Stomach smooth muscle (tissue), 2 donors: ENCODE results near the gene CIDEA.
A peak's percentile ranks its signal among the peaks of the same experiment; 100 is the strongest.
"Not testable (repeated sequence)": the region's sequence is repeated elsewhere in the genome, so short reads cannot be mapped to it uniquely, and the experiment has no call there.

ENCODE experiments used
- H3K27ac ChIP-seq: one replicate; pipeline ENCODE4 v1.7.0; 2013; ENCODE audit warnings: mild to moderate bottlenecking, low read length, inconsistent platforms
- H3K27me3 ChIP-seq, 2 donors: one replicate each; pipeline ENCODE4 v1.7.0; 2013; ENCODE audit warnings: low read length in 2 of 2; ENCODE audit not compliant: insufficient read depth in 2 of 2, control insufficient read depth in 1 of 2
- H3K36me3 ChIP-seq, 2 donors: one replicate each; pipeline ENCODE4 v1.7.0; 2013; ENCODE audit warnings: low read length in 2 of 2; ENCODE audit not compliant: control insufficient read depth in 2 of 2, insufficient read depth in 2 of 2
- H3K4me1 ChIP-seq: one replicate; pipeline ENCODE4 v1.7.0; 2013; ENCODE audit warnings: low read length; ENCODE audit not compliant: control insufficient read depth, insufficient read depth
- H3K4me3 ChIP-seq, 2 donors: one replicate each; pipeline ENCODE4 v1.7.0; 2013; ENCODE audit warnings: low read length in 2 of 2
- H3K9ac ChIP-seq, 2 donors: one replicate each; pipeline ENCODE4 v1.7.0; 2013; ENCODE audit warnings: low read length in 2 of 2, mild to moderate bottlenecking in 1 of 2
- H3K9me3 ChIP-seq, 2 donors: one replicate each; pipeline ENCODE4 v1.7.0; 2013; ENCODE audit warnings: low read length in 2 of 2; ENCODE audit not compliant: control insufficient read depth in 2 of 2
- donor health status: healthy.
- donor health status: Pancreatic carcinoma.

Gene CIDEA

DNA sequence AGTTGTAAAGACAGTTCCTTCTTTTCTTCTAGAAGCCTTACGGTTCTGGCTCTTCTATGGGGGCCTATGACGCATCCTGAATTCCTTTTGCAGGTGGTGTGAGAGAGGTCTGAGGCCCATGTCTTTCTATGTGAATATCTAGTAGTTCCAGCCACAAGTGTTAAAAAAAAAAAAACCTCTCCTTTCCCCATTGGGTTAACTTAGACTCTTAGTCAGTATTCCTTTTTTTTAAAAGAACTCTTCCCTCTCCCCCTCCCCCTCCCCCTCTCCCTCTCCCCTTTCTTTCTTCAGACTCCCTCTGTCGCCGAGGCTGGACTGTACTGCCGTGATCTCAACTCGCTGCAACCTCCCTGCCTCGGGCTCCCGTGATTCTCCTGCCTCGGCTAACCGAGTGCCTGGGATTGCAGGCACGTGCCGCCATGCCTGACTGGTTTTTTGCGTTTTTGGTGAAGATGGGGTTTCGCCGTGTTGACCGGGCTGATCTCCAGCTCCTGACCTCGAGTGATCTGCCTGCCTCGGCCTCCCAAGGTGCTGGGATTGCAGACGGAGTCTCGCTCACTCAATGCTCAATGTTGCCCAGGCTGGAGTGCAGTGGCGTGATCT lies 11.4 kb upstream of the CIDEA start:
- no peak overlapping the region for H3K9ac ChIP-seq
- H3K27me3 ChIP-seq: peaks cover 3 to 13% of the 10 kb centered on the region in 2 donors
- H3K4me1 ChIP-seq: no peaks in the 10 kb centered on the region
- no peak overlapping the region for H3K27ac ChIP-seq
- no peaks in the 10 kb centered on the region for H3K36me3 ChIP-seq
- H3K4me3 ChIP-seq: no peak overlapping the region
- H3K9me3 ChIP-seq: no peaks in the 10 kb centered on the region

DNA sequence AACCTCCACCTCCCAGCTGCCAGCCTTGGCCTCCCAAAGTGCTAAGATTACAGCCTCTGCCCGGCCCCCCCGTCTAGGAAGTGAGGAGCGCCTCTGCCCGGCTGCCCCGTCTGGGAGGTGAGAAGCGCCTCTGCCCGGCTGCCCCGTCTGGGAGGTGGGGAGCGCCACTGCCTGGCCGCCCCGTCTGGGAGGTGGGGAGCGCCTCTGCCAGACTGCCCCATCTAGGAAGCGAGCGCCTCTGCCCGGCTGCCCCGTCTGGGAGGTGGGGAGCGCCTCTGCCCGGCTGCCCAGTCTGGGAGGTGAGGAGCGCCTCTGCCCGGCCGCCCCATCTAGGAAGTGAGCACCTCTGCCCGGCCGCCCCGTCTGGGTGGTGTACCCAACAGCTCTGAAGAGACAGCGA lies 10.9 kb upstream of the CIDEA start:
- H3K27me3 ChIP-seq: peaks cover 3 to 14% of the 10 kb centered on the region in 2 donors
- not testable (repeated sequence) for H3K36me3 ChIP-seq, H3K9me3 ChIP-seq, H3K27ac ChIP-seq, H3K4me3 ChIP-seq, H3K4me1 ChIP-seq, H3K9ac ChIP-seq

DNA sequence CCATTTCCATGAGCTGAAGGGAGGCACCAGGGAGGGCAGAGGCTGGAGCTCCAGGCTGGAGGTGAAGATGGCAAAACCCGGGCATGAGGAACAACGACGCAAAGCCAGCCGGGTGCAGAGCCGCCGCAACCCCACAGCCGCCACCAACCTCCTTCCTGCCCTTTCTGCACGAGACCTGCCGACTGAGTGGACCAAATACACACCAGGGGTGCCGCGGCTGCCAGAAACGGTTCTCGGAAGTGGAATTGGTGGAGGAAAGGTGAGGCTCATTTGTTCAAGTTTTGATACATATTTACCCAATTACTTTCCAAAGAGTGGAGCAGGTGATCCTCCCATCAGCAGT lies 8.4 kb upstream of the CIDEA start:
- Histone ChIP-seq H3K27me3 (peaks cover 3 to 17% of the 10 kb centered on the region in 2 donors), H3K27ac (no peak overlapping the region), H3K36me3 (no peaks in the 10 kb centered on the region), H3K9me3 (no peaks in the 10 kb centered on the region), H3K9ac (no peak overlapping the region), H3K4me3 (no peak overlapping the region), H3K4me1 (no peaks in the 10 kb centered on the region)

DNA sequence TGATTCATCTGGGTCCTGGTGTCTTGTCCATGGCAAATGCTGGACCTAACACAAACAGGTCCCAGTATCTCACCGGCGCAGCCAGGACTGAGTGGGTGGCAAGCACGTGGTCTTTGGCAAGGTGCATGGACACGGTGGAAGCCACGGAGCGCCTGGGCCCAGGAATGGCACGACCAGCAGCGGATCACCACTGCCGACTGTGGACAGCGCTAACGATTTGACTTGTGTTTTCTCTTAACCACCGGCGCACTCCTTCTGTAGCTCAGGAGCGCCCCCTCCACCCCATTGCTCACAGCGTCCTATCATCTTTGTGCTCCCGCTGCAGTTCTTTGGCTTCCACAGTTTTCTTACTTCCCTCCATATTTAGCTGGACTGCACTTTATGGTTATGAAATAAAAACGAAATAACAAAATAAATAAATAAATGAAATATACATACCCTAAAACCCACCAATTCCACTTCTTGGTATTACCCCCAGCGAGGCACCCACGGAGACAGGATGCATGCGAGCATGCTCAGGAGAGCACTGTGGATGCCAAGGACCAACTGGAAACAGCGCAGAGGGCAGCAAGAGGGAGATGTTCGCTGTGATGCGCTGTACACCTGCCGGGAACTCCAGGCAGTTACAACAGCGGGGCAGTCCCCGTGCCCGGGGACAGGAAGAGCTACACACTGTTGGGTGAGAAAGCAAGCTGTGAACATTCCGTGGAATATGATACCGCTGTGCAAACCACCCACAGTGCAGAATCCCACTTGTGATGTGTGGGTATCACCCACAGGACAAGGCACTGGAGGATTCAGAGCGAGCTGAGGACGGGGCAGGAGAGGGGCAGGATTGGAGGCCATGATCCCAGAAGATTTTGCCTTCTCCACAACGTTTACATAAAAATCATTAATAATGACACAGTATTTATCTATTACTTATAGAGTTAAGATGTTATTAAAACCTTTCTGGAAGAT lies 7.0 kb upstream of the CIDEA start:
- no peaks in the 10 kb centered on the region for H3K9me3 ChIP-seq
- H3K4me3 ChIP-seq: no peak overlapping the region
- no peak overlapping the region for H3K9ac ChIP-seq
- no peaks in the 10 kb centered on the region for H3K36me3 ChIP-seq
- no peak overlapping the region for H3K27ac ChIP-seq
- no peaks in the 10 kb centered on the region for H3K4me1 ChIP-seq
- peaks cover 3 to 19% of the 10 kb centered on the region in 2 donors for H3K27me3 ChIP-seq

DNA sequence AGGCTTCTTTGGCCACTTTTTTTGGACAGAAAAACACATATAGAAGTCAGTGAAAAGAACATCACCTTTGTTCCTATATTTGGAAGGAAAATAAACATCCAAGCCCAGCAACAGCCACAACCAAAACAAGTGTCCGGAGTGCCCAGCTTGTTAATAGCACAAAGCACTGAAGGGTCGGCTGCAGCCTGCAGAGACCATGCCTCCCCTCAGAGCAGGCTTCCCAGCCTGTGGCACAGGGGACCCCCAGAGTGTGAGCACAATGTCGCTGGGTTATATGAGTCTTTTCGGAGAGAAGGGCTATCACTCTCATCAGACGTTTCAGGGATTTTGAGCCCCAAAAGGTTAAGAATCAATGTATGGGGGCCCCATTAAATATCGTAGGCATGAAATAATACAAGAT lies 6.2 kb upstream of the CIDEA start:
- H3K36me3 ChIP-seq: no peaks in the 10 kb centered on the region
- H3K27me3 ChIP-seq: peaks cover 3 to 20% of the 10 kb centered on the region in 2 donors
- no peak overlapping the region for H3K4me3 ChIP-seq
- no peak overlapping the region for H3K9ac ChIP-seq
- H3K27ac ChIP-seq: no peak overlapping the region
- no peaks in the 10 kb centered on the region for H3K9me3 ChIP-seq
- no peaks in the 10 kb centered on the region for H3K4me1 ChIP-seq

DNA sequence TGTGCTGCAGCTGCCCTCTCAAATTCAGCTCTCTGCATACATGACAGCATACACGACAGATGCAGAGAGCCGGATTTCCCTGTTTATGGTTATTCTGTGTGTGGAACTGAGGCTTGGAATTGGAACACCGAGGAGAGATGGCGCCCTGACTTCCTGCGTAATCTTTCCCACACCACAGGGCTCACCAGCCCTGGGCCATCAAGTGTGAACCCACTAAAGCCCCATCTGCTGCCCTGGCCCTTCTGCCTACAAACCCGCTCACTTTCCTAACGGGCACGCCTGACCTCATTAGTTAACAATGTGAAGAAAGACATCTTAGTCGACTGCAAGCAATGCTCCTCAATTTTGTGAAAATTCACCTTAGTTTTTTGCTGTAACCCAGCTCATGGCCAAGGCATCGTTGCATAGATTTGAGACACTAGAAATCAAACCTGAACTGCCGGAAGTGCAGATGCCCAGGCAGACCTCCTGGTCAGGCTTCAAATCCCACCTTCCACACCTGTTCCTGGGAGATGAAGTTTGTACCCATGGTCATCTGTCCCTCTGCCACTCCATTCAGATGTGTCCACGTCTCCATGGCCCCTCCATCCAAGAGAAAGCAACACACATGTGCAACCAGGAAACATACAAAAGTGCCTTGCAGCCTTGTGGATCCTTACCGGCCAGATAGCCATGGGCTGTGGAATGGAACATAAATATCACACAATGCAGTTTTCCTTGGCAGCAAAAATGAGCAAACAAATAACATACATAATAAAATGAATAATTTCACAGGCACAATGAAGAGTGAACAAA lies 5.0 kb upstream of the CIDEA start:
- Histone ChIP-seq H3K4me1 (peaks cover 7% of the 10 kb centered on the region), H3K27me3 (peaks cover 13 to 31% of the 10 kb centered on the region in 2 donors), H3K9ac (no peak overlapping the region), H3K9me3 (no peaks in the 10 kb centered on the region), H3K4me3 (no peak overlapping the region), H3K36me3 (no peaks in the 10 kb centered on the region), H3K27ac (no peak overlapping the region)

DNA sequence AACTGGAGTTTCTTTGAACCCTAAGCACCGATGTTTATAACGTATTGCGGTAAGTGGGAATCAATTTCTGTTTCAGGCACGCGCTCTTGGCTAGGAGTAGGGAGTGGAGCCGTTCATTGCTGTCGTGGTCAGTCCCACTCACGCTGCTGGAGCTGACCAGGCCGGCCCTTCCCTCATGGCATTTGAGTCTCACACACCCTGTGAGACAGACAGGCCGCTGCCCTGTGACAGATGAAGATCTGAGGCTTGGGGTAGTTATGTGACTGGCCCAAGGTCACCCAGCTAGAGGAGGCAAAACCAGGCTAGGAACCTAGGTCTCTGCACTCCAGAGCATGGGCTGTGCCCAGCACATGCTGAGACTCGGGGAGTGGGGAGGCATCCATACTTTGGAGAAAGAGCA lies 2.9 kb upstream of the CIDEA start:
- no peak overlapping the region for H3K9ac ChIP-seq
- no peak overlapping the region for H3K4me3 ChIP-seq
- no peaks in the 10 kb centered on the region for H3K36me3 ChIP-seq
- peaks cover 28 to 42% of the 10 kb centered on the region in 2 donors for H3K27me3 ChIP-seq
- H3K27ac ChIP-seq: no peak overlapping the region
- H3K4me1 ChIP-seq: peaks cover 14% of the 10 kb centered on the region
- H3K9me3 ChIP-seq: no peaks in the 10 kb centered on the region

DNA sequence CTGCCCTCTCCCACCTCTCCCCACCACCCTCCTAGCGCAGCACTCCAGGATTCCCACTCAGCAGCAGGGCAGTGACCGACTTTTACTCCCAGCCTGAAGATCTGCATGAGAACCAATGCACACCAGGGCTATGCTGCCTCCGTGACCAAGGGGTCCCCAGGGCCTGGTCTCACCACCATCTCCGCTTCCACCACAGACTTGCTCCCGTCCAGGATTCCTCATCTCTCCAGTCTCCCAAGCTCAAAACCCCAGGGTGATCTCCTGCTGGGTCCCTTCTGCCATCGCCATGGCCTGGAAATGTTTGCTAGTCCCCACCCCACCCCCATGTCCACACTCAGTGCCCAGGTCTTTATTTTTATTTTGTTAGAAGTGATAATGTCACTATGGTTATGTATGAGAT lies 2.1 kb upstream of the CIDEA start:
- H3K9ac ChIP-seq: no peak overlapping the region
- peaks cover 25 to 39% of the 10 kb centered on the region in 2 donors for H3K27me3 ChIP-seq
- H3K4me1 ChIP-seq: peaks cover 14% of the 10 kb centered on the region
- H3K4me3 ChIP-seq: no peak overlapping the region
- no peaks in the 10 kb centered on the region for H3K36me3 ChIP-seq
- no peaks in the 10 kb centered on the region for H3K9me3 ChIP-seq
- no peak overlapping the region for H3K27ac ChIP-seq

DNA sequence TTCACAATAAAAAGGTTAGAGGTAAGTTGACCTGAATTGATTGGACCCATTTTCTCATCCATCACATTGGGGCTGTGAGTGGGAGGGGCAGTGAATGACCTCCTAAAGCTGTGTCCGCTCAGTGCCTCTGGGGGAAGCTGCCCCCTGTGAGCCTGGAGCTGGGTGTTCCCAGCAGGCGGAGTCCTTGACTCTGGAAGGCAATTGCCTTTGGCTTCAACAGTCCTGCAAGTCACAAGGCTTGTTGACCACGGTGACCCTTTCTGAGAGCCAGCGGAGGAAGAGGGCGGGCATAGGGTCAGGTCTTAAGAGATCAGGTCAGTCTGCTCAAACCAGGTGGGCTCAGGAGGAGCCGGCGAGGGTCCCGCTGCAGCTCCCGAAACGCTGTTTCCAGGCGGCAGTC lies 1.1 kb upstream of the CIDEA start:
- no peak overlapping the region for H3K9ac ChIP-seq
- no peak overlapping the region for H3K4me3 ChIP-seq
- peaks cover 25 to 32% of the 10 kb centered on the region in 2 donors for H3K27me3 ChIP-seq
- no peaks in the 10 kb centered on the region for H3K9me3 ChIP-seq
- H3K4me1 ChIP-seq: peaks cover 14% of the 10 kb centered on the region
- H3K27ac ChIP-seq: no peak overlapping the region
- no peaks in the 10 kb centered on the region for H3K36me3 ChIP-seq

DNA sequence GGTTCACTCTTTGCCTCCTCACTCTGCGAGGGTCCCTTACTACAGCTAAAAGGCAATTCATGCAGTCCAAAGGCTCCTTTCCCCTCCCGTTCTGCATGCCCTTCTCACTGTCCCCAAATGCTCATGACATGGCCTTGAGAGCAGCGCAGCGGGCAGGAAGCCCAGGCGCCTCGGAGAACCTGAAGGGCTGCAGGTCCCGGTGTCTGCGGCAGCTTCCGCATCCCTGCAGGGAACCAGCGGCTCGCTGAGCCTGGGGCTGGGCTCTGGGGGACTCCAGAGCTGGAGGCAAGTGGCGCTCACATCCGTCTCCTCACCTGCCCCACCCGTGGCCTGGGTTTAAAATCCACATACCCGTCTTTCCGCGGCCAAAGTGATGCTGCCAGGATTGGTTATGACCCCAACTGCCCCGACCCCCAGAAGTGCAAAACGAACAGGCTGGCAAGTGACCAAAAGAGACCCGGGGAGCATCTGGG lies 462 bp upstream of the CIDEA start:
- peak overlapping the region; percentile 22 to 66 for H3K4me3 ChIP-seq

More for the DNA sequence above, 462 bp upstream of the CIDEA start:
- Histone ChIP-seq H3K9me3 (no peaks in the 10 kb centered on the region), H3K4me1 (peaks cover 14% of the 10 kb centered on the region), H3K27me3 (peaks cover 25 to 32% of the 10 kb centered on the region in 2 donors), H3K27ac (no peak overlapping the region), H3K36me3 (no peaks in the 10 kb centered on the region), H3K9ac (no peak overlapping the region)
